H1 (cell line): ENCODE data around the gene CHMP6. TPM values are rescaled to one million over a fixed set of nuclear protein-coding genes. Genes with fewer than 3 reads are reported as not detected.

Source experiments
- CTCF ChIA-PET: fragments of 300-600 bp; sonication (Branson Sonifier 250); formaldehyde crosslinking; loops from one replicate; lab custom pipeline; 2021; ENCODE audit not compliant: partially characterized antibody; lab: Charles Lee
- POLR2A ChIA-PET: fragments of 300-600 bp; sonication (Branson Sonifier 250); formaldehyde crosslinking; loops from one replicate; lab custom pipeline; 2021; ENCODE audit warnings: inconsistent platforms; ENCODE audit not compliant: partially characterized antibody; lab: Charles Lee
- DNase-seq, 2 experiments: peaks; one replicate each; pipeline versions ENCODE4 v3.0.0 to v3.0.0-alpha.2; 2010 to 2022; ENCODE audit warnings: low spot score in 2 of 2, low read depth in 1 of 2, mixed read lengths in 1 of 2
- FAIRE-seq: peaks from 2 replicates; lab custom pipeline; 2011; peaks lifted over from hg19 to GRCh38; lab: Jason Lieb, UNC
- H2AFZ ChIP-seq: 2 replicates; pipeline ENCODE4 v1.8.1; 2012; ENCODE audit warnings: low read length, inconsistent platforms
- H2AK5ac ChIP-seq: 2 replicates; pipeline ENCODE4 v1.6.1; 2013; ENCODE audit warnings: low read depth, low read length
- H2BK120ac ChIP-seq: replicated peaks from 2 replicates; pipeline ENCODE3; 2013; ENCODE audit warnings: low read depth, low read length, inconsistent platforms
- H2BK12ac ChIP-seq: 2 replicates; pipeline ENCODE4 v1.6.1; 2013; ENCODE audit warnings: low read depth, low read length
- H2BK15ac ChIP-seq: 2 replicates; pipeline ENCODE4 v1.6.1; 2013; ENCODE audit warnings: low read length
- H2BK20ac ChIP-seq: 2 replicates; pipeline ENCODE4 v1.6.1; 2013; ENCODE audit warnings: low read length
- H2BK5ac ChIP-seq: 2 replicates; pipeline ENCODE4 v1.6.1; 2013; ENCODE audit warnings: low read depth, low read length
- H3K14ac ChIP-seq: 2 replicates; pipeline ENCODE4 v1.6.1; 2013; ENCODE audit warnings: inconsistent platforms; ENCODE audit not compliant: insufficient read length
- H3K18ac ChIP-seq: 2 replicates; pipeline ENCODE4 v1.6.1; 2013; ENCODE audit warnings: low read length; ENCODE audit errors: extremely low read depth
- H3K23ac ChIP-seq: 2 replicates; pipeline ENCODE4 v1.6.1; 2013; ENCODE audit warnings: inconsistent platforms; ENCODE audit not compliant: insufficient read length
- H3K23me2 ChIP-seq: 2 replicates; pipeline ENCODE4 v1.6.1; 2013; ENCODE audit warnings: low read depth, low read length
- H3K27ac ChIP-seq: 2 replicates; pipeline ENCODE4 v1.6.1; 2011; ENCODE audit warnings: low read depth, low read length, inconsistent platforms
- H3K27me3 ChIP-seq, 4 experiments: replicated peaks in 1 of 4; 1 replicate in 1 of 4; 2 replicates in 3 of 4; pipeline versions ENCODE4 v1.6.1 to v1.8.1; 2011 to 2013; ENCODE audit warnings: low read length in 3 of 4, mild to moderate bottlenecking in 3 of 4, inconsistent platforms in 2 of 4, mixed read lengths in 2 of 4, moderate library complexity in 1 of 4; ENCODE audit not compliant: control insufficient read depth in 3 of 4, insufficient read depth in 3 of 4; ENCODE audit errors: extremely low read depth in 1 of 4
- H3K36me3 ChIP-seq, 4 experiments: 2 replicates each; pipeline versions ENCODE4 v1.6.1 to v1.8.1; 2011 to 2013; ENCODE audit warnings: mild to moderate bottlenecking in 4 of 4, low read length in 3 of 4, moderate library complexity in 2 of 4, control low read depth in 1 of 4, inconsistent platforms in 1 of 4; ENCODE audit not compliant: insufficient read depth in 4 of 4, control insufficient read depth in 2 of 4
- H3K4ac ChIP-seq: replicated peaks from 2 replicates; pipeline ENCODE3; 2013; ENCODE audit warnings: low read length, low read depth, mixed read lengths, inconsistent platforms; ENCODE audit not compliant: insufficient read length
- H3K4me1 ChIP-seq, 4 experiments: replicated peaks in 1 of 4; 1 replicate in 1 of 4; 2 replicates in 3 of 4; pipeline versions ENCODE4 v1.6.1 to v1.8.1; 2011 to 2013; ENCODE audit warnings: low read length in 3 of 4, inconsistent platforms in 2 of 4, mixed read lengths in 1 of 4; ENCODE audit not compliant: insufficient read depth in 4 of 4, control insufficient read depth in 3 of 4
- H3K4me2 ChIP-seq, 2 experiments: 2 replicates each; pipeline versions ENCODE4 v1.6.1 to v1.8.1; 2011 to 2013; ENCODE audit warnings: low read depth in 2 of 2, low read length in 2 of 2, control low read depth in 1 of 2, inconsistent platforms in 1 of 2, mild to moderate bottlenecking in 1 of 2; ENCODE audit not compliant: insufficient read depth in 1 of 2
- H3K4me3 ChIP-seq, 4 experiments: fragments of 200-600, 300-600 bp in 1 of 4; sonication (generic), shearing (Covaris generic), sonication (Bioruptor Twin) in 1 of 4; 2 replicates each; pipeline versions ENCODE4 v1.5.1 to v1.8.1; 2011 to 2016; ENCODE audit warnings: low read length in 4 of 4, low read depth in 3 of 4, control low read depth in 2 of 4, inconsistent platforms in 2 of 4, mild to moderate bottlenecking in 2 of 4, mixed read lengths in 1 of 4, moderate library complexity in 1 of 4; ENCODE audit not compliant: insufficient read depth in 2 of 4; ENCODE audit errors: extremely low read depth in 1 of 4
- H3K56ac ChIP-seq: replicated peaks from 2 replicates; pipeline ENCODE3; 2013; ENCODE audit warnings: low read depth, mild to moderate bottlenecking, mixed read lengths, low read length, inconsistent platforms; ENCODE audit not compliant: insufficient read length
- H3K79me1 ChIP-seq: 2 replicates; pipeline ENCODE4 v1.6.1; 2013; ENCODE audit warnings: low read depth, low read length, control low read depth
- H3K79me2 ChIP-seq, 2 experiments: 2 replicates each; pipeline versions ENCODE4 v1.6.1 to v1.8.1; 2012 to 2013; ENCODE audit warnings: low read length in 2 of 2, mild to moderate bottlenecking in 2 of 2, inconsistent platforms in 1 of 2; ENCODE audit not compliant: insufficient read depth in 2 of 2, control insufficient read depth in 1 of 2
- H3K9ac ChIP-seq, 4 experiments: replicated peaks in 1 of 4; 1 replicate in 1 of 4; 2 replicates in 3 of 4; pipeline versions ENCODE4 v1.6.1 to v1.8.1; 2011 to 2013; ENCODE audit warnings: low read depth in 3 of 4, low read length in 3 of 4, control low read depth in 2 of 4, mild to moderate bottlenecking in 2 of 4, moderate library complexity in 2 of 4, inconsistent platforms in 1 of 4; ENCODE audit errors: extremely low read depth in 1 of 4
- H3K9me3 ChIP-seq, 2 experiments: 2 replicates each; pipeline versions ENCODE4 v1.6.1 to v1.8.1; 2012 to 2013; ENCODE audit warnings: mild to moderate bottlenecking in 2 of 2, moderate library complexity in 2 of 2, control low read depth in 1 of 2, inconsistent platforms in 1 of 2, low read depth in 1 of 2, low read length in 1 of 2, mixed read lengths in 1 of 2; ENCODE audit not compliant: insufficient read depth in 2 of 2
- H4K20me1 ChIP-seq, 2 experiments: replicated peaks in 1 of 2; 2 replicates each; pipeline versions ENCODE3 to v1.8.1; 2011 to 2013; ENCODE audit warnings: inconsistent platforms in 2 of 2, low read length in 2 of 2, mild to moderate bottlenecking in 1 of 2; ENCODE audit not compliant: insufficient read depth in 2 of 2, control insufficient read depth in 1 of 2
- H4K5ac ChIP-seq: 2 replicates; pipeline ENCODE4 v1.6.1; 2013; ENCODE audit warnings: low read length, low read depth, mixed read lengths, inconsistent platforms; ENCODE audit not compliant: insufficient read length
- H4K8ac ChIP-seq: 2 replicates; pipeline ENCODE4 v1.8.0; 2013; ENCODE audit warnings: mild to moderate bottlenecking, moderate library complexity, low read length, inconsistent platforms; ENCODE audit not compliant: insufficient read depth; ENCODE audit errors: extremely low read depth
- H4K91ac ChIP-seq: replicated peaks from 2 replicates; pipeline ENCODE3; 2013; ENCODE audit warnings: low read length, mixed read lengths, inconsistent platforms; ENCODE audit not compliant: insufficient read length
- BACH1 ChIP-seq: IDR thresholded peaks from 2 replicates; pipeline ENCODE4 v1.6.1; 2012; ENCODE audit warnings: low read length, improper control_type of control experiment
- CBX8 ChIP-seq: fragments of 300-800, 300-1000 bp; sonication (generic); IDR thresholded peaks from 2 replicates; pipeline ENCODE4 v1.7.1; 2016; ENCODE audit warnings: low read depth, low read length, borderline replicate concordance
- CREB1 ChIP-seq: IDR thresholded peaks from 2 replicates; pipeline ENCODE4 v1.6.1; 2012; ENCODE audit warnings: inconsistent platforms
- EGR1 ChIP-seq: IDR thresholded peaks from 2 replicates; pipeline ENCODE4 v1.6.1; 2011; ENCODE audit warnings: low read depth, low read length, borderline replicate concordance
- FOSL1 ChIP-seq: IDR thresholded peaks from 2 replicates; pipeline ENCODE4 v1.6.1; 2011; ENCODE audit warnings: mild to moderate bottlenecking, low read depth, low read length, moderate library complexity; ENCODE audit not compliant: insufficient read depth
- GTF2F1 ChIP-seq: IDR thresholded peaks from 2 replicates; pipeline ENCODE4 v1.6.1; 2012; ENCODE audit warnings: low read depth, low read length, improper control_type of control experiment, borderline replicate concordance
- POLR2AphosphoS5 ChIP-seq: IDR thresholded peaks from 2 replicates; pipeline ENCODE4 v1.6.1; 2011; ENCODE audit warnings: low read depth, low read length
- RNF2 ChIP-seq: fragments of 200-900, 300-1000 bp; sonication (generic); IDR thresholded peaks from 2 replicates; pipeline ENCODE4 v1.7.1; 2016; ENCODE audit warnings: borderline replicate concordance, low read depth, mild to moderate bottlenecking, antibody characterized with exemption, low read length; ENCODE audit not compliant: poor library complexity, severe bottlenecking; ENCODE audit errors: missing control alignments
- RXRA ChIP-seq: IDR thresholded peaks from 2 replicates; pipeline ENCODE4 v1.6.1; 2011; ENCODE audit warnings: low read depth, mild to moderate bottlenecking, low read length, moderate library complexity; ENCODE audit not compliant: insufficient read depth
- SP1 ChIP-seq: IDR thresholded peaks from 2 replicates; pipeline ENCODE4 v1.6.1; 2011; ENCODE audit warnings: low read depth, low read length
- SRF ChIP-seq: IDR thresholded peaks from 2 replicates; pipeline ENCODE4 v1.6.1; 2011; ENCODE audit warnings: mild to moderate bottlenecking, low read depth, low read length, moderate library complexity
- SUZ12 ChIP-seq: fragments of 200-600 bp; sonication (generic); IDR thresholded peaks from 2 replicates; pipeline ENCODE4 v1.6.1; 2012; ENCODE audit warnings: mild to moderate bottlenecking, inconsistent platforms, low read length, moderate library complexity, mixed read lengths
- WGBS, 2 experiments: shearing (Covaris generic) in 1 of 2; methylation state at CpG; one replicate each; pipeline versions ENCODE4 v1.1.6 to v1.1.7; 2013 to 2015; ENCODE audit warnings: low lambda C conversion rate in 2 of 2, mixed read lengths in 2 of 2, inconsistent platforms in 1 of 2, low coverage in 1 of 2, missing lambda C conversion rate in 1 of 2; ENCODE audit not compliant: insufficient replicate concordance in 2 of 2, insufficient coverage in 1 of 2, insufficient read length in 1 of 2; ENCODE audit errors: extremely low coverage in 1 of 2, missing lambda C conversion rate in 1 of 2; 5-methylcytosine and 5-hydroxymethylcytosine counted together
- polyA plus RNA-seq, 7 experiments: library from polyadenylated mRNA; depleted of rRNA in 3 of 7; stranded (reverse) in 5 of 7; unstranded in 2 of 7; fragments of >200 nt in 5 of 7; fragments of 200-250 nt in 2 of 7; gene quantifications; 1 replicate in 5 of 7; 2 replicates in 1 of 7; 4 replicates in 1 of 7; pipeline versions ENCODE4 v1.2.1 to v1.2.3, GENCODE V29; 2011 to 2013; ENCODE audit warnings: missing spikeins in 2 of 7, mixed read lengths in 2 of 7
- total RNA-seq: library from RNA; stranded (reverse); fragmentation: NEBNext Ultra II Directional; extraction: Animal tissue kit (Norgen Biotek cat#: 25700); gene quantifications from 2 replicates; pipeline ENCODE4 v1.2.1, GENCODE V29; 2021
- TF ChIP-seq, protein P1 (sequence below): IDR thresholded peaks from 2 replicates; pipeline ENCODE4 v1.6.1; 2011; ENCODE audit warnings: low read depth, mild to moderate bottlenecking, low read length; ENCODE audit not compliant: insufficient read depth

The CHMP6 gene
- total and polyA plus RNA-seq, 2 of the 8 experiments (the other 6 are each of a cell fraction or from before 2014, with no cell fraction given) = 15.7 to 24.3 TPM

DNA sequence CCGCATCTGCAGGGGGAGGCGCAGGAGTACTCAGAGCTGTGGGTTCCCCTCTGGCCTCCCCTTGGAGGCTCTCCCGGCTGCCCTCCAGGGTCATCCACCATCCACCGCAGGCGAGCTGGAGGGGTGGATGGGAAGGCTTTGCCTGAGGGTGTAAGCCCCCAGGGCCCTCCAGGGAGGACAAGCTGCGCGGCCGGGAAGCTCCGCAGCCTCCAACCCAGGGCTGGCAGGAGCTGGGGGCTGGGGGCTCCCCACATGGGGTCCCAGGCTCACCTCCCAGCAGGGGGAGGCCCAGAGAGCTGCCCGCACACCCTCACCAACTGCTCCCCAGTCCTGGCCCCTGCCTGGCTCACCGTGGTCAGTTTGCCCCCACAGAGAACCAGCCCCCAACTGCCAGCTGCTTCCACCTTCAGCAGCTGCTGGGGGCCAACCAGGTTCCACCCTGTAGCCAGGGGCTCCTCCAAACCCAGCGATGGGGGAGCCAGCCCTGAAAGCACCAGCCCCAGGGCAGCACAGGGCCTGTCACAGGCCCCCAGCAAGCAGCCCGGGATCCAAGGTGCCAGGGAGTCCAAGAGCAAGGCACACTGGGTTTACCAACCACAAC is 19.8 kb upstream of the CHMP6 start:
- no peaks in the 10 kb centered on the region for H4K20me1 ChIP-seq
- no peaks in the 10 kb centered on the region for H3K79me1 ChIP-seq
- 90% methylated on average over 12 of the region's 13 CpGs; no CpG with 5 or more reads in 1 of the 2 experiments for WGBS, 2 experiments
- H2BK15ac ChIP-seq = no peak overlapping the region
- no peak overlapping the region for H3K14ac ChIP-seq
- H3K9me3 ChIP-seq = no peaks in the 10 kb centered on the region
- H3K4me1 ChIP-seq = peaks cover 0 to 3% (median under 1%) of the 10 kb centered on the region in 4 experiments; a peak in 4 of 7 replicates
- H3K23me2 ChIP-seq = no peaks in the 10 kb centered on the region
- H3K27ac ChIP-seq = no peak overlapping the region
- no peak overlapping the region for H4K91ac ChIP-seq
- FAIRE-seq (no peak), DNase-seq (no peak)
- H4K8ac ChIP-seq = peak overlapping the region; percentile 51
- H3K27me3 ChIP-seq = no peaks in the 10 kb centered on the region; a peak in 1 of 7 replicates
- H3K23ac ChIP-seq = no peak overlapping the region
- ChIA-PET POLR2A (interaction anchor here (1.1 kb wide), 1 partner anchor 21 kb away, joined by 3 read pairs; no protein-coding TSS in a partner anchor), CTCF (interaction anchor here (0.8 to 2.9 kb wide), 8 partner anchors 10 to 545 kb away, joined by 3 to 16 read pairs (median 3); no protein-coding TSS in a partner anchor)
- H4K5ac ChIP-seq = no peak overlapping the region
- no peak overlapping the region for H2BK5ac ChIP-seq
- H3K79me2 ChIP-seq = no peaks in the 10 kb centered on the region
- H2BK12ac ChIP-seq = no peak overlapping the region; the same call in 1 of the 2 replicates
- H2BK120ac ChIP-seq = no peak overlapping the region
- no peak overlapping the region for H3K4ac ChIP-seq
- H2AK5ac ChIP-seq = no peak overlapping the region
- H3K56ac ChIP-seq = no peak overlapping the region
- H3K4me3 ChIP-seq = no peak overlapping the region
- H3K9ac ChIP-seq = no peak overlapping the region
- H2BK20ac ChIP-seq = no peak overlapping the region
- no peak overlapping the region for H3K4me2 ChIP-seq
- no peak overlapping the region for H2AFZ ChIP-seq
- no peaks in the 10 kb centered on the region for H3K36me3 ChIP-seq
- no peak overlapping the region for H3K18ac ChIP-seq
- TF ChIP-seq BACH1 (no peak), CREB1 (no peak), EGR1 (no peak), SP1 (no peak), SRF (no peak), GTF2F1 (no peak), SUZ12 (no peak), CBX8 (no peak), POLR2AphosphoS5 (no peak), RXRA (no peak), RNF2 (no peak), FOSL1 (no peak)
- TF ChIP-seq, protein P1, sequence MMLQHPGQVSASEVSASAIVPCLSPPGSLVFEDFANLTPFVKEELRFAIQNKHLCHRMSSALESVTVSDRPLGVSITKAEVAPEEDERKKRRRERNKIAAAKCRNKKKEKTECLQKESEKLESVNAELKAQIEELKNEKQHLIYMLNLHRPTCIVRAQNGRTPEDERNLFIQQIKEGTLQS = no peak
